Fibroblast of lung (primary cell): ENCODE measurements around the gene ABHD17C. TPM values are rescaled to one million over a fixed set of nuclear protein-coding genes. Genes with fewer than 3 reads are reported as not detected.

Source experiments
- DNase-seq, 2 donors: peaks; one replicate each; pipeline versions ENCODE4 v3.0.0 to v3.0.0-alpha.2; 2010; ENCODE audit warnings: low read depth in 2 of 2
- H2AFZ ChIP-seq: 2 replicates; pipeline ENCODE4 v1.5.1; 2012; ENCODE audit warnings: low read length, control low read depth, inconsistent platforms
- H3K27ac ChIP-seq: 2 replicates; pipeline ENCODE4 v1.5.1; 2011; ENCODE audit warnings: low read length, control low read depth; ENCODE audit not compliant: insufficient read depth
- H3K27me3 ChIP-seq: 2 replicates; pipeline ENCODE4 v1.5.1; 2011; ENCODE audit warnings: mild to moderate bottlenecking, low read length; ENCODE audit not compliant: control insufficient read depth, insufficient read depth
- H3K36me3 ChIP-seq: 2 replicates; pipeline ENCODE4 v1.5.1; 2011; ENCODE audit warnings: low read length; ENCODE audit not compliant: control insufficient read depth, insufficient read depth
- H3K4me1 ChIP-seq: 2 replicates; pipeline ENCODE4 v1.5.1; 2011; ENCODE audit warnings: low read length; ENCODE audit not compliant: control insufficient read depth, insufficient read depth; ENCODE audit errors: extremely low read depth
- H3K4me2 ChIP-seq: 2 replicates; pipeline ENCODE4 v1.5.1; 2011; ENCODE audit warnings: low read length, control low read depth; ENCODE audit not compliant: insufficient read depth; ENCODE audit errors: extremely low read depth
- H3K4me3 ChIP-seq, 4 experiments: fragments of 200-600 bp in 1 of 4; sonication (generic) in 1 of 4; replicated peaks in 1 of 4; 2 replicates each; pipeline ENCODE4 v1.5.1; 2011 to 2016; ENCODE audit warnings: low read length in 4 of 4, low read depth in 3 of 4, mild to moderate bottlenecking in 3 of 4, control low read depth in 2 of 4, inconsistent platforms in 1 of 4, mixed read lengths in 1 of 4; ENCODE audit not compliant: insufficient read depth in 1 of 4; ENCODE audit errors: control extremely low read depth in 1 of 4
- H3K79me2 ChIP-seq: 2 replicates; pipeline ENCODE4 v1.5.1; 2012; ENCODE audit warnings: mild to moderate bottlenecking, low read length, inconsistent platforms; ENCODE audit not compliant: control insufficient read depth, insufficient read depth
- H3K9ac ChIP-seq: 2 replicates; pipeline ENCODE4 v1.5.1; 2011; ENCODE audit warnings: mild to moderate bottlenecking, low read length, control low read depth; ENCODE audit not compliant: insufficient read depth
- H3K9me3 ChIP-seq: 2 replicates; pipeline ENCODE4 v1.5.1; 2012; ENCODE audit warnings: low read depth, low read length; ENCODE audit not compliant: control insufficient read depth, insufficient read depth
- H4K20me1 ChIP-seq: 2 replicates; pipeline ENCODE4 v1.5.1; 2011; ENCODE audit warnings: low read length; ENCODE audit not compliant: control insufficient read depth, insufficient read depth; ENCODE audit errors: extremely low read depth
- CTCF ChIP-seq, 2 donors: IDR thresholded peaks in 1 of 2; conservative IDR thresholded peaks in 1 of 2; 1 replicate in 1 of 2; 2 replicates in 1 of 2; pipeline ENCODE4 v1.5.1; 2011 to 2012; ENCODE audit warnings: low read length in 2 of 2, control low read depth in 1 of 2, inconsistent platforms in 1 of 2, low read depth in 1 of 2, mild to moderate bottlenecking in 1 of 2
- EZH2 ChIP-seq: IDR thresholded peaks from 2 replicates; pipeline ENCODE4 v1.5.1; 2012; ENCODE audit warnings: low read length, control low read depth, mild to moderate bottlenecking; ENCODE audit errors: missing control alignments
- polyA plus RNA-seq, 2 donors: library from polyadenylated mRNA; depleted of rRNA in 1 of 2; stranded (reverse) in 1 of 2; unstranded in 1 of 2; fragments of >200 nt; gene quantifications; 2 replicates each; pipeline ENCODE4 v1.2.1, GENCODE V29; 2011 to 2012; ENCODE audit warnings: missing spikeins in 1 of 2
- total RNA-seq: library from RNA; depleted of rRNA; stranded (reverse); fragments of >200 nt; gene quantifications from 2 replicates; pipeline ENCODE4 v1.2.1, GENCODE V29; 2014

Gene ABHD17C
- total and polyA plus RNA-seq, 2 donors (not counting 1 experiment from before 2014, with no cell fraction given): 14.0 to 38.7 TPM

- Histone ChIP-seq H3K4me3 (no peak overlapping the region), H4K20me1 (no peaks in the 10 kb centered on the region), H2AFZ (no peak overlapping the region), H3K9me3 (no peaks in the 10 kb centered on the region), H3K27ac (no peak overlapping the region), H3K27me3 (no peaks in the 10 kb centered on the region), H3K4me2 (no peak overlapping the region), H3K9ac (no peak overlapping the region), H3K4me1 (no peaks in the 10 kb centered on the region), H3K36me3 (no peaks in the 10 kb centered on the region), H3K79me2 (no peaks in the 10 kb centered on the region)
- TF ChIP-seq CTCF (conservative IDR thresholded peaks at IDR 0.05 in 1 of 2, IDR thresholded peaks at IDR 0.05 in 1 of 2; ENCODE audit: low read depth in 1 of 2, low read length in 2 of 2) (no peak), EZH2 (no peak)
- peak in 1 of 2 donors; percentile 75 for DNase-seq
Observed at GRCh38 chr15:80689716-80690115, 5.4 kb upstream of the ABHD17C start.

- Histone ChIP-seq H2AFZ (no peak overlapping the region), H4K20me1 (no peaks in the 10 kb centered on the region), H3K27me3 (no peaks in the 10 kb centered on the region), H3K4me1 (no peaks in the 10 kb centered on the region), H3K27ac (no peak overlapping the region), H3K4me2 (no peak overlapping the region), H3K9me3 (no peaks in the 10 kb centered on the region), H3K79me2 (peaks cover 10% of the 10 kb centered on the region), H3K9ac (no peak overlapping the region), H3K36me3 (no peaks in the 10 kb centered on the region), H3K4me3 (no peak overlapping the region)
- DNase-seq: no peak
- TF ChIP-seq EZH2: no peak
- no peak for TF ChIP-seq CTCF (conservative IDR thresholded peaks at IDR 0.05 in 1 of 2, IDR thresholded peaks at IDR 0.05 in 1 of 2; ENCODE audit: low read depth in 1 of 2, low read length in 2 of 2)
Observed at GRCh38 chr15:80691575-80691974, 3.5 kb upstream of the ABHD17C start.

- peak in 1 of 2 donors; percentile 37 for DNase-seq
- Histone ChIP-seq H3K4me1 (peaks cover 2% of the 10 kb centered on the region), H3K9ac (no peak overlapping the region), H3K79me2 (peaks cover 32% of the 10 kb centered on the region), H3K9me3 (no peaks in the 10 kb centered on the region), H3K27me3 (no peaks in the 10 kb centered on the region), H3K4me3 (peak overlapping the region; percentile 46 to 81 (median 74)), H3K27ac (no peak overlapping the region), H3K36me3 (peaks cover 4% of the 10 kb centered on the region), H4K20me1 (no peaks in the 10 kb centered on the region), H2AFZ (peak overlapping the region; percentile 37), H3K4me2 (peak overlapping the region; percentile 61)
- TF ChIP-seq CTCF (conservative IDR thresholded peaks at IDR 0.05 in 1 of 2, IDR thresholded peaks at IDR 0.05 in 1 of 2; ENCODE audit: low read depth in 1 of 2, low read length in 2 of 2) (no peak), EZH2 (no peak)
Observed at GRCh38 chr15:80693682-80694610, 1.2 kb upstream of the ABHD17C start.
